KBM-7 (cell line): ENCODE results near the gene TRAPPC13.
"Not testable (repeated sequence)": the region's sequence is repeated elsewhere in the genome, so short reads cannot be mapped to it uniquely, and the experiment has no call there.

ENCODE experiments used
- DNase-seq: peaks from one replicate; pipeline ENCODE4 v3.0.0-alpha.2; 2015
- in situ Hi-C: fragments of 300-500 bp; cut with MboI; formaldehyde crosslinking; loops from 2 replicates; pipeline ENCODE4 v1.14.3; 2020; ENCODE audit warnings: low sequenced_read_pairs, low pct_unique_long_range_greater_than_20kb, mixed read lengths

Gene TRAPPC13

DNA sequence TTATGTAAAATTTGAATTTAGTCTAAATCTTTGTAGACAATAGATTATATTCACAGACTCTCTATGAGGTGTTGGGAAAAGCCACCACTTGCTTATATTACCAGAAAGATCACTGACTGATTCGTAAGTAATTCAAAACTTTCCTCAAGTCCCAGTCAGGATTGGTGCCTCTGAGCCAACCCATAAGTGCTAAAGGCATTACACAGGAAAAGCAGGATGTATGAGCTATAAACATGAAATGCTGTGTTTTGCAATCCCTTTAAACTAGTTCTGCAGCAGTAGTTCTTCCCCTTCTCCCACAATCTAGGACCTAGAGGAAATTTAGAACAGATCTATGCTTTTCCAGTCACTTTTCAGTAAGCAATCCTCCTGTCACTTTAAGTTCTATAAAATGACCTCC lies 48.0 kb downstream of the TRAPPC13 start:
- no peak for DNase-seq
- in situ Hi-C loops = no loop called here

DNA sequence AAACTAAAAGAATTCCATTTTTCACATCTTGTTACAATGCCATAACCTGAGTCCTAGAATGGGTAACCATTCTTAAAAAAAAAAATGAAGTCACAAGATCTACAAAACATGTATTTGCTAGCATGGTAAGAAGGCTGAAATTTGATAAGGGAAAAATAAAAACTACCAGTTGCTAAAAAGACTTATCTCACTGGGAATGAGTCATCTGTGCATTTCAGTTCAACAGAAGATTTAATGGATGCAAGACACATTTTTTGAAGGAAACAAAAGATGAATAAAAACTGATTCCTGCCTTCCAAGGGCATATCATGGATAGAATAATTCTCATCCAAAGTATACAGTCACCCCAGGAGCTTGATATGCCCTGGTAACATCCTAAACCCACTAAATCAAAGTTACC lies 49.9 kb downstream of the TRAPPC13 start:
- in situ Hi-C loops = no loop called here

DNA sequence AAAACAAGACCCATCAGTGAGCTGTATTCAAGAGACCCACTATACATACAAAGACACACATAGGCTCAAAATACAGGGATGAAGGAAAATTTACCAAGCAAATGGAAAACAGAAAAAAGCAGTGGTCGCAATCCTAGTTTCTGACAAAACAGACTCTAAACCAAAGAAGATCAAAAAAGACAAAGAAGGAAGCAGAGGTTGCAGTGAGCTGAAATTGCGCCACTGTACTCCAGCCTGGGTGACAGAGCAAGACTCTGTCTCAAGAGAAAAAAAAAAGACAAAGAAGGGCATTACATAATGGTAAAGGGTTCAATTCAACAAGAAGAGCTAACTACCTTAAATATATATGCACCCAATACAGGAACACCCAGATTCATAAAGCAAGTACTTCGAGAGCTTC lies 51.2 kb downstream of the TRAPPC13 start:
- DNase-seq, in situ Hi-C loops: not testable (repeated sequence)

More for the DNA sequence above, 49.9 kb downstream of the TRAPPC13 start:
- DNase-seq = no peak

DNA sequence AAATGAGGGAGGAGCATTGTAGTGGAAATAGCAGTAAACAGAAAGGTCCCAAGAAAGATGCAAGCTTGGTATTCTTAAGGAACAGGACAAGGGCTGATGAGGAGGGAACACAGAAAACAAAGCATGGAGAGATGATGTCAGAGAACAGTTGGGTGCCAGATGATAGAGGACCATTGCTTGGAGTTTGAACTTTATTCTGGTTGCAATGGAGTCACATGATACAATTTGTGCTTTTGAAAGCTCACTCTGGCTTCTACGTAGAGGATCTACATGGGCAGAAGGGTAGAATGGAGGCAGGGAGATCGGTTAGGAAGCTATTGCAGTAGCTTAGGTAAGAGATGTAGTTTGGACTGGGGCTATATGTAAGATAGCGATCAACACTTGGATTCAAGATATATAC lies 57.3 kb downstream of the TRAPPC13 start:
- no peak for DNase-seq
- in situ Hi-C loops = no loop called here

DNA sequence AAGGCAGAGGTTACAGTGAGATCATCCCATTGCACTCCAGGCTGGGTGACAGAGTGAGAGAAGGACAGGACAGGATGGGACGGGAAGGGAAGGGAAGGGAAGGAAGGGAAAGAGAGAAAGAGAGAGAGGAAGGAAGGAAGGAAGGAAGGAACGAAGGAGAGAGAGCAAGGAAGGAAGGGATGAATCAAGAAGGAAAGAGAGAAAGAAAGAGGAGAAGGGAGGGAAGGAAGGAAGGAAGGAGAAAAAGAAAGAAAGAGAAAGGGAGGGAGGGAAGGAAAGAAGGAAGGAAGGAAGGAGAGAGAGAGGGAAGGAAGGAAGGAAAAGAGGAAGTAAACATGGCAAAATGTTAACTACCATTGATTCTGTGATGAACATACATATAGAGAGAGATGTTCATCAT lies 68.3 kb downstream of the TRAPPC13 start:
- in situ Hi-C loops = no loop called here
- DNase-seq = no peak

DNA sequence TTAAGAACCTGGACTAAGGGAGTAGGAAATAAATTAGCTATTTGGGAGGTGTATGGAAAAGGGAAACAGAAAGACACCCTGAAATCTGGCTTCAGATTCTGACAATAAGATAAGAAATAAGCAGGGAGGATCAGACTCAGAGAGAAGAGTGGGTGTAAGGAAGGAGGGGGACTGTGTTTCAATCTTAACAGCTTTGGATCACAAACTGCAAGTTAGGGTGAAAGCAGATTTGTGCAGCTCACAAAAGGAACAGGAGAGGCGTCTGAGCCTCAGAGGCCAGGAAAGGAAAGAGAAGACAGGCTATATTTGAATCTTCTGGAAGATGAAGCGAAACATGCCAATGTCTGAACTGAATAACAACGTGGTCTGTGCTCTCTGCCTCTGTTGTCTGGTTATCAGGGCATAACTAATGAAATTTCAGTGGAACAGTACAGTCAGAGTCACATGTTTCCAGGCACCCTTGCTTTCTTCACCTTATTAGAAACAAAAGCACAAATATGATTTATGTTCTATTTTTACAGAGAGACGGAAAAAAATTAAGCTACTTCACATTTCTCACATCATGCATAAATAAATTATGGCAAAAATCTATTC lies 70.4 kb downstream of the TRAPPC13 start:
- in situ Hi-C loops = no loop called here
- DNase-seq = no peak

DNA sequence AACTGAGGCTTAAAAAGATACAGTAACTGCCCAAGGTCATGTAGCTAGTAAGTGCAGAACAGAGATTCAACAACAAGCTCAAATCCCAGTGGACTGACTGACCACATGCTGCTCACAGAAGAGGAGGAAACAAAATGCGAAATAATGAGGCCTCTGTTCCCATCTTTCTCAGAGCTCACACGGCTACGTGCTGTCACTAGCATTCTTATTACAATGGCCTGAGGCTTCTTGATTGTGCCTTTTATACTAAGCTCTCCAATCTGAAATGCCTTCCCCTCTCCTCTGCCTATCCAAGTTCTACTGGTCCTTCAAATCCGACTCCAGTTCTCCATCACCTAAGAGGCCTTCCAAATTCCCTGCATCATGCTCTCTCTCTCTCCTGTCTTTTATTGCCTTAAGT lies 71.1 kb downstream of the TRAPPC13 start:
- DNase-seq = no peak
- in situ Hi-C loops = no loop called here

DNA sequence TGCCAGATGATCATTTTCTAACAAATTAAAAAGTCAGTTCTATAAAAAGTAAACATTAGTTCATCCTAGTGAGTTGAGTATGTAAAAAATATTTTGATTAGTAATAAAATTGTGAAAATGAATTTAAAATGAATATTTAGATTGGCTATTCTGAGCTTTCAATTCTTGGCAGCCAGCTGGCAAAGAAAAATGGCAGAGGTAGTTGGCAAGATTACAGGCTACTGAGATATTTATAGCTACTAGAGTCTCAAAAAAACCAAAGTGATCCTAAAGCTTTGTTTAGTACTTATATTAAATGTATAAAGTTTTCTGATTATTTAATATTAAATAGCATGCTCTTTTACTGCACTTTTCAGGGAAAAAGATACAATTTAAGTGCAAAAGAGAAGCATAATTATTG lies 72.1 kb downstream of the TRAPPC13 start:
- DNase-seq = no peak
- in situ Hi-C loops = no loop called here

DNA sequence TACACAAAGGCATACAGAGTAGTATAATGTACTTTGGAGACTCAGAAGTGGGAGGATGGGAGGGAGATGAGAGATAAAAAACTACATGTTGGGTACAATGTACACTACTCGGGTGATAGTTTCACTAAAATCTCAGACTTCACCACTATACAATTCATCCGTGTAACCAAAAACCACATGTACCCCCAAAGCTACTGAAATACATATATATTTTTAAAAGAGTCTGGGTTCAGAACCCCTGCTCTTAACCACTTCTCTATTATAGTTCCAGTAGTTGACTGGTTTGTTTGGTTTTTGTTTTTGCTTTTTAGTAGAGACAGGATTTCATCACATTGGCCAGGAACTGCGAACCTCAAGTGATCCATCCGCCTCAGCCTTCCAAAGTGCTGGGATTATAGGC lies 74.5 kb downstream of the TRAPPC13 start:
- in situ Hi-C loops = no loop called here
- no peak for DNase-seq

DNA sequence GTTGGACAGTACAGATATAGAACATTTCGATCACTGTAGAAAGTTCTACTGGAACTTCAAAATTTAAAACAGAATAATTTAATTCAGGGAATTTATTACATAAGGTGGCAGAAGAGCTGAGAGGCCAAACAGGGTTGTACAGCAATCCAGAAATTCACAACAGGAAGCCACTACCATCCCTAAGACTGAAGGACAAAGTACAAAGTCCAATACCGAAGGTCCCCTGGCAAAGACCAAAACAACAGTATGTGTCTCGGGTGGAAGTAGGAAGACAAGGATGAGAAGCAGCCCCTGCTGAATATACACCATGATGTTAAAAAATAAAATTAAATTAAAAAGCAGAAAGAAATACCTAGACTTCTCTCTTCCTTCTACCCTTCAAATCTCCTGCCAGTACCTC lies 77.2 kb downstream of the TRAPPC13 start:
- in situ Hi-C loops = no loop called here
- no peak for DNase-seq

DNA sequence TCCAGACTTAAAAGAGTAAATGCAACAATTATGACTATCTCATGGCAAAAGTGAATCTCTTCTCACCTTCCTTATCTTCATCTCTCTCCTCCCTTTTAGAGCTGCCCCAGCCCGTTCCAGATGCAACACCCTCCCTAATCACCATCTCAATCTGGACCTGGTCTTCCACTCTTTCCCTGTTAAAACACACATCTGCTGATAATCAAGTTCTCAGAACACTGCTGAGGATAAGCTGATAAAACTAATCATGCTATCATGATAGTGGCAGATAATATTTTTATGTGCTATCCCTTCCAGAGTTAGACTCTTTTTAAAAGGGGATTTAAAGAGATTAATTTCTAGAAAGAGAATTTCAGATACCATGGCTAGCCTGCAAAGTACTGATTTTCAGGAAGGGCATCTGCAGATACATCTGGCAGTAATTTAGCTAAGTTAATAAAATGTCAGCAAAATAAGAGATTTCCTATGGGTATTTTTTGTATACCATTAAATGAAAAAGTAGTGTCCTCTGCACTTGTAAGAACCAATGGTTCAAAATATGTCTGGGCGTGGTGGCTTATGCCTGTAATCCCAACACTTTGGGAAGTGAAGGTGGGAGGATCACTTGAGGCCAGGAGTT lies 79.9 kb downstream of the TRAPPC13 start:
- in situ Hi-C loops = no loop called here
- DNase-seq = no peak

DNA sequence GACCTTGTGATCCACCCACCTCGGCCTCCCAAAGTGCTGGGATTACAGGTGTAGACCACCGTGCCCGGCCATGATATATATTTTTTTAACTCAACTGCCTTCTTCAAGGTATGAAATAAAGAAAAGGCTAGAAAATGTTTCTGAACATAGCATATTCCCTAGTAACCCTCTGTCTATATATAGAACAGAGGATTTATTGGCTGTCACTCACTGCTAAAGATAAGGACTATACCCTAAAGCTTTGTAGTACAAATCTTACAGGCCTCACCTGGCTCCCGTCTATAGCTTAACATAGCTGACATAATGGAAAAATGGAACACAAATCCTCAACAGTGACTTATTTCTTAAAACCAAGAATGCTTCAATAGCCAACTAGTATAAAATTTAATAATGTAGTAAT lies 82.8 kb downstream of the TRAPPC13 start:
- no peak for DNase-seq
- in situ Hi-C loops = no loop called here

DNA sequence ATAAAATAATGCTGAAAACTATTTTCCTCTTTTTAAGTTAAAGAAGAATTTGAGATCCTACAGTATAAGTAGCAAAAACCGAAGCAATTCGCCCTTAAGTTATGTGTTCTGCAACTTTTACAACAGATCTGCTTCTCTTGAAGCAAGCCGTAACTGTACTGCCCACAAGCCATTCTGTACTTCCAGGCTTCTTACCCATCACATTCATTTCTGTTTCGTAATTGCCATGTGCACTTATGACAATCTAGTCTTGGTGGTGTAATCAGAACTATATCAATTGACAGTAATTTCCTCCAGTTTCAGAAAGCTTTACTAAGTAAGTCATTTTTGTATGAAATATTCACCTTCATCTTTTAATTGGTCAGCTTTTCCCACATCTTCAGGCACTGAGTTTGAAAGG lies 83.3 kb downstream of the TRAPPC13 start:
- DNase-seq = no peak
- in situ Hi-C loops = no loop called here
